H54 (cell line): ENCODE results near the gene USF1.
"Not testable (repeated sequence)": the region's sequence is repeated elsewhere in the genome, so short reads cannot be mapped to it uniquely, and the experiment has no call there.

ENCODE experiments used
- DNase-seq: peaks from one replicate; pipeline ENCODE4 v3.0.0; 2011; ENCODE audit warnings: low spot score, mixed read lengths; ENCODE audit not compliant: insufficient read length
- FAIRE-seq: peaks from 3 replicates; lab custom pipeline; 2011; peaks lifted over from hg19 to GRCh38; lab: Jason Lieb, UNC
- POLR2A ChIP-seq: IDR thresholded peaks from 2 replicates; pipeline ENCODE4 v1.6.1; 2011; ENCODE audit warnings: low read depth, mild to moderate bottlenecking, low read length

USF1 gene

GRCh38 chr1:161071886-161072371 is 26.2 kb upstream of the USF1 start:
- FAIRE-seq (no peak), DNase-seq (peak; percentile 54)
- TF ChIP-seq POLR2A: no peak

- no peak for DNase-seq
- no peak for FAIRE-seq
- no peak for TF ChIP-seq POLR2A
Observed at GRCh38 chr1:161070761-161071160, 25.0 kb upstream of the USF1 start.

- DNase-seq (no peak), FAIRE-seq (no peak)
- no peak for TF ChIP-seq POLR2A
Observed at GRCh38 chr1:161069731-161070270, 24.0 kb upstream of the USF1 start, which contains the start of gene ARHGAP30. TSS of gene ARHGAP30 (minus strand) at chr1:161069891. CDS start at chr1:161069624, 267 bp downstream.

GRCh38 chr1:161069241-161069640 is 23.5 kb upstream of the USF1 start:
- no peak for TF ChIP-seq POLR2A
- DNase-seq: no peak

GRCh38 chr1:161068306-161069234 is 22.8 kb upstream of the USF1 start:
- no peak for DNase-seq

More at GRCh38 chr1:161069241-161069640, 23.5 kb upstream of the USF1 start:
- no peak for FAIRE-seq

GRCh38 chr1:161066694-161067093 is 20.9 kb upstream of the USF1 start:
- no peak for TF ChIP-seq POLR2A
- DNase-seq (no peak), FAIRE-seq (no peak)

More at GRCh38 chr1:161068306-161069234, 22.8 kb upstream of the USF1 start:
- TF ChIP-seq POLR2A: no peak
- no peak for FAIRE-seq

- not testable (repeated sequence) for DNase-seq, FAIRE-seq
Observed at GRCh38 chr1:161065681-161066080, 19.9 kb upstream of the USF1 start.

GRCh38 chr1:161063936-161064335 is 18.2 kb upstream of the USF1 start:
- FAIRE-seq, DNase-seq: not testable (repeated sequence)

- FAIRE-seq: no peak
- DNase-seq: no peak
- no peak for TF ChIP-seq POLR2A
Observed at GRCh38 chr1:161061419-161061818, 15.6 kb upstream of the USF1 start.

- no peak for TF ChIP-seq POLR2A
- DNase-seq (no peak), FAIRE-seq (no peak)
Observed at GRCh38 chr1:161059293-161059692, 13.5 kb upstream of the USF1 start.

- DNase-seq (no peak), FAIRE-seq (no peak)
- TF ChIP-seq POLR2A: no peak
Observed at GRCh38 chr1:161054805-161055204, 9.0 kb upstream of the USF1 start.

- no peak for TF ChIP-seq POLR2A
- no peak for DNase-seq
- FAIRE-seq: no peak
Observed at GRCh38 chr1:161054232-161054631, 8.5 kb upstream of the USF1 start.

- no peak for TF ChIP-seq POLR2A
- FAIRE-seq (no peak), DNase-seq (no peak)
Observed at GRCh38 chr1:161052899-161053298, 7.1 kb upstream of the USF1 start.

- FAIRE-seq (no peak), DNase-seq (no peak)
Observed at GRCh38 chr1:161051219-161051618, 5.4 kb upstream of the USF1 start.

More at GRCh38 chr1:161051219-161051618, 5.4 kb upstream of the USF1 start:
- TF ChIP-seq POLR2A: no peak
